ENCODE results near the gene TTC23.

TTC23 gene

DNA sequence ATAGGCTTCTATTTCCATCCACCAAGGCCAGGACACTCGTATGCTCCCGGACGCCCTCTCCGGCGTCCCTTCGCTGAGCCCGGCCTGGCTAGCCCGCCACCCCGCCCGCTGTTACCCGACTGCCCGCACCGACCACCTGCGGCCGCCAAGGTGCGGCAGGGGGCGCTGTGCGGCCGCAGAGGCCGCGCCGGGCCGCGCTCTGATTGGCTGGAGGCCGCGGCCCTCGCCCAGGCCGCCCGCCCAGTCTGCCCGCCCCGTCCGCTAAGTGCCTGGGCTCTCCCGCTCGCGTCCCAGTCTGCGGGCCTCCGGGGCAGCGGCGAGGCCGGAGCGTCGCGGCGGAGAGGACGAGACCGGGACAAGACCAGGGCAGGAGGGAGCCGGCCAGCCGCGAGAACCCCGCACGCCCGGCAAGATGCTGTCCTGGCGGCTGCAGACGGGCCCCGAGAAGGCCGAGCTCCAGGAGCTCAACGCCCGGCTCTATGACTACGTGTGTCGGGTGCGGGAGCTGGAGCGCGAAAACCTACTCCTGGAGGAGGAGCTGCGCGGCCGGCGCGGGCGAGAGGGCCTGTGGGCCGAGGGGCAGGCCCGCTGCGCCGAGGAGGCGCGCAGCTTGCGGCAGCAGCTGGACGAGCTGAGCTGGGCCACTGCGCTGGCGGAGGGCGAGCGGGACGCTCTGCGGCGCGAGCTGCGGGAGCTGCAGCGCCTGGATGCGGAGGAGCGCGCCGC is 144.4 kb downstream of the TTC23 start, which contains the start of gene SYNM:
Gene SYNM, plus strand, starts transcription at position 293 of the 726 bp plus-strand sequence. Its CDS starts 120 bp downstream, at position 413.
- TF ChIP-seq POLR2A (IDR thresholded peaks at IDR 0.05; ENCODE audit: low read length) (no peak), GATA1 (IDR thresholded peaks at IDR 0.05; ENCODE audit: low read depth, low read length) (no peak)
- peak; percentile 72 to 82 for DNase-seq

DNA sequence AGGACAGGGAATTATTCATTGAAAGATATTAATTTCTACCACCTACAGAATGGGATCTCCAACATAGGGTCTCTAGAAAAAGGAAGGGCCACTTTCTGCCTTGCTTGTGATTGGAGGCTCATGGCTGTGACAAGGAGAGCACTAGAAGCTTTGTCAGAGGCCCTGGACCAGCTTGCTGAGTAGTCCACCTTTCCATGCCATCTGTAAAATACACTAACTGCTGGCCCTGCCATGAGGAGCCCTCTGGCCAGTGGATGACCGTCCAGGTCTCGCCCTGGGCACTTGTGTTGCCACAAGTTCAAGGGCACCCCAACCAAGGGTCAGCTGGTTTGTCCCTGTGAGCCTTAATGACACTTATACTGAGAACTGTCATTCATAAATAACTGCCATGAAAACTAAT is 146.1 kb downstream of the TTC23 start:
- DNase-seq, result no peak
- TF ChIP-seq GATA1 (IDR thresholded peaks at IDR 0.05; ENCODE audit: low read depth, low read length), result no peak
- TF ChIP-seq POLR2A (IDR thresholded peaks at IDR 0.05; ENCODE audit: low read length), result no peak

- no peak for DNase-seq
- TF ChIP-seq GATA1 (IDR thresholded peaks at IDR 0.05; ENCODE audit: low read depth, low read length) (no peak), POLR2A (IDR thresholded peaks at IDR 0.05; ENCODE audit: low read length) (no peak)
Observed at GRCh38 chr15:99102332-99103235, 146.8 kb downstream of the TTC23 start.

DNA sequence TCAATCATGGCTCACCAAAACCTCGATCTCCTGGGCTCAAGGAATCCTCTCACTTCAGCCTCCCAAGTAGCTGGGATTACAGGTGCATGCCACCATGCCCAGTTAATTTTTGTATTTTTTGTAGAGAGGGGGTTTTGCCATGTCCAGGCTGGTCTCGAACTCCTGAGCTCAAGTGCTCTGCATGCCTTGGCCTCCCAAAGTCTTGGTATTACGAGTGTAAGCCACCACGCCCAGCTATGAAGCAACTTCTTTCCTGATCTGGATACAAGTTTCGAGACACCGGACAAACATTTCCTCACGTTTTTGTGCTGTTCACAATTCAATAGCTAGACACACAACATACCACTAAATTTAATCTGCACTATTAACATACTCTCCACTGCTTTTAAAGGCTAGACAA is 147.9 kb downstream of the TTC23 start:
- DNase-seq, result no peak
- TF ChIP-seq GATA1 (IDR thresholded peaks at IDR 0.05; ENCODE audit: low read depth, low read length) (no peak), POLR2A (IDR thresholded peaks at IDR 0.05; ENCODE audit: low read length) (no peak)

DNA sequence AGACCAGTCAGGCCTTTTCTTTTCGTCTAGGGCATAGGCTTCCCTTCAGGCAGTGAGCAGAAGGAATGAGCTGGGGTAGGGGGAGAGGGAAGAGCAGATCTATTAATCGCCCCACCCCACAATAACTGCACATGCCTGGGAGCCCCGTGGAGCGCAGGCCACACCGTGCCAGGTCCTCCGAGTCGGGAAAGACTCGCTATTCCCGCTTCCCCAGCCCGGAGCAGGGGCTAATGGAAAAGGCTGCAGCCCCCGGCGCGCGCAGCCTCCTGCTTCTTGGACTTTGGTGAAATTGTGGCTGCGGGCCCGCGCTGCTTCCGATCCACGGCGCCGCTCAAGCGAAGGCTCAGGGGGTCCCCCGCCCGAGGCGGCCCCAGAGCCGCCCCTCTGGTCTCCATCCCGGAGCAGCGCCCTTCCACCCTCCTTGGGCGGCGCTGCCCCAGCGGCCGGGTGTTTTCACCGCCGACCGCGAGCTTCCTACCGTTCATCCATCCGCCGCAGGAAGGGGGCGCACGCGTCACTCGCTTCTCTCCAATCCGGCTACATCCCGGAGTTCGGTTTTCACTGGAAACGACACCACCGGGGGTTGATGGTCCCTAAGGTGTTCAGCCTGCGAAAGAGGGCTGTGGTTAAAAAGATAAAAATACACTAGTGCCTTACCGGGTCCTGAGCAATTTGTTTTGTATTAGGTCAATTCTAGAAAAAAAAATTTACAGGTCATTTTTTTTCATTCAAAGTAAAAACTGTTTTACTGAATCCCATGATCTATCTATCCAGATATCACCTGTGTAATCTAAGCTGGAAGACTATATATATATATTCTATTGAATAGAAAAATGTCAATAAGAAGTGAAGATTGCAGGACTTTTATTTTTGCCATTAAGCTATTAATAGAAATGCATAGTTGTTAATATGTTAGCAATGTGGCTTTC is 148.9 kb downstream of the TTC23 start:
- no peak for TF ChIP-seq GATA1 (IDR thresholded peaks at IDR 0.05; ENCODE audit: low read depth, low read length)
- no peak for TF ChIP-seq POLR2A (IDR thresholded peaks at IDR 0.05; ENCODE audit: low read length)
- peak; percentile 44 to 60 for DNase-seq

GRCh38 chr15:99099661-99100060 is 149.7 kb downstream of the TTC23 start:
- TF ChIP-seq GATA1 (IDR thresholded peaks at IDR 0.05; ENCODE audit: low read depth, low read length) (no peak), POLR2A (IDR thresholded peaks at IDR 0.05; ENCODE audit: low read length) (no peak)

DNA sequence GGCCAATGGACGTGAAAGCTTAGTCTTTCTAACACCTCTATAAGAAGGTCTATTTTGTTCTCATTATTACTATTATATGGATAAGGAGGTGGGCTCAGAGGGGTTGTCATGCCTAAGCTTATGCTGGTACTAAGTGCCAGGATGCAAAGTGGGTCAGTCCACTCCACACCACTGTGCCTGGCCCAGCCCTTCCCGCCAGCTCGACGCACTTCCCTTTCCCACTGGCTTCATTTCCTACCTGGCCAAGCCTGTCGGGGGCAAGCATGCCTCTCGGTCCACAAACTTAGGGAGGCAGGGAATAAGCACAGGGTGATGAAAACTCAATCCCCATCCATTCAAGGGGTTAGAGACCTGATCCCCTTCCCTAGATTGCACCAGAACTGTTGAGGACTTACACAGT is 150.4 kb downstream of the TTC23 start:
- TF ChIP-seq GATA1 (IDR thresholded peaks at IDR 0.05; ENCODE audit: low read depth, low read length) (no peak), POLR2A (IDR thresholded peaks at IDR 0.05; ENCODE audit: low read length) (no peak)

More at GRCh38 chr15:99099661-99100060, 149.7 kb downstream of the TTC23 start:
- no peak for DNase-seq

GRCh38 chr15:99098426-99098825 is 151.0 kb downstream of the TTC23 start:
- TF ChIP-seq POLR2A (IDR thresholded peaks at IDR 0.05; ENCODE audit: low read length) (no peak), GATA1 (IDR thresholded peaks at IDR 0.05; ENCODE audit: low read depth, low read length) (no peak)
- DNase-seq, result no peak

More for the DNA sequence above, 150.4 kb downstream of the TTC23 start:
- no peak for DNase-seq

DNA sequence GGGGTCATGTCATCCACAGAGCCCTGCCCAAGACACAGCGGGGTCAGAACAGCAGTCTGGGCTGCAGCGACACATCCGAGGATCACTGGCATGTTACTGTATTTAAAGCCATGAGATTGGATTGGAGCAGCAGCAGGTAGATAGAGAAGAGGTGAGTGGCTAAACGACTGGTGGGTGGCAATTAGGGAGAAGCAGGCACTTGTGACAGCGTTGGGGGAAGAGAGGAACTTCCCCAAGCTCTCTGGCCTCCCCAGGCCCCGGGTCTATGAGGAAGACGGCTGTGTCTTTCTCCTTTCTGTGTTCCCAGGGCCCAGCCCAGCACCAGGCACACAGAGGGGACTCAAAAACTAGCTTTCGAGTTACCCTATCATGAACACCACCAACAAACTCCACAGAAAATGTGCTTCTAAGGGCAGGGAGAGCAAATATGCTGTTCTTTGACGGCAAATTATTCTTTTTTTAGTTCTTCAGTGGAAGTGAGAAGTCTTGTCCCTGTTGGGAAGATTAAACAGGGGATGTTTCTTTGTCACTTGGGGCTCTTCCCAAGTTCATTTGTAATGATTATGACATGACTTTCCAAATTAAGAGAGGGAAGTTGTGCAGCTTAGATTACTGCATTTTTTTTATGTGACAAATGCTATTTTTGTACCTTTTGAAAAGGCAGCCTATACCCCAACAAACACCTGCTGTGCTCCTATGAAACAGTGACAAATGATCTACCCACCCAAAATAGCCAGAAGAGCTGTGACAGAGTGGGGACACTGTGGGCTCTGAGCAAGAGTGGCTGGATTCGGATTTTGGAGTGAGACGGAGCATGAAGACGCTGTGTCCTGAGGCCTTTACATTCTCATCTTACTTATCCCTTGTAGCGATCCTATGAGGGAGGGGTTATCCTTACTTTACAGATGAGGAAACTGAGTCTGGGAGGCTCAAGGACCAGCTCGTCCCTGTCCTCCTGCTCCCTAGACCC is 151.7 kb downstream of the TTC23 start:
- no peak for DNase-seq
- TF ChIP-seq POLR2A (IDR thresholded peaks at IDR 0.05; ENCODE audit: low read length) (no peak), GATA1 (IDR thresholded peaks at IDR 0.05; ENCODE audit: low read depth, low read length) (no peak)

DNA sequence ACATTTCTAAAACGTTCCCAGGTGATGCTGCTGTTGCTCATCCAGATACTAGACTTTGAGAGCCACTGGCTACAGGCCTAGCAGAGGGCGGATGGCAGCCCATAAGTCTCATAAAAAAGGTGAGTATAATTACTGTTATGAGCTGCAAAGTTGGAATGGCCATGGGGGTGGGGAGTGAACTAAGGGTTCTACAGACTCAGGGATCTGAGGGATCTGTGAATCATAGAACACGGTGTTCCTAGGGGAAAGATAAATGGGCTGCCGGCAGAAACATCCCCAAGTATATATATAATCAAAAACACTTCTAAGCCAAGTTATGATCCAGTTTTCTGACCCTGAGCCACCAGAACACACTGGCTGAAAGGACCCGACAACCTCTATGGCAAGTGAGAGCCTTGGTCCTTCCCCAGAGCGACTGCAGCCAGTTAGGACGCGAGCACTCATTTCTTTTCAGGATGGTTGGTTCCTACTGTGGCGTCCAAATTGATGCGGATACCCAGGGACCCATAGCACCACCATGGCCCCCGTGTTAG is 152.4 kb downstream of the TTC23 start:
- no peak for DNase-seq
- TF ChIP-seq GATA1 (IDR thresholded peaks at IDR 0.05; ENCODE audit: low read depth, low read length) (no peak), POLR2A (IDR thresholded peaks at IDR 0.05; ENCODE audit: low read length) (no peak)

- no peak for DNase-seq
- TF ChIP-seq GATA1 (IDR thresholded peaks at IDR 0.05; ENCODE audit: low read depth, low read length) (no peak), POLR2A (IDR thresholded peaks at IDR 0.05; ENCODE audit: low read length) (no peak)
Observed at GRCh38 chr15:99096173-99096893, 153.0 kb downstream of the TTC23 start.

Data from erythroblast (primary cell).